Kidney epithelial cell (primary cell): ENCODE measurements around the gene ARFGAP1. TPM values are rescaled to one million over a fixed set of nuclear protein-coding genes. Genes with fewer than 3 reads are reported as not detected.

ENCODE experiments used
- DNase-seq: peaks from one replicate; pipeline ENCODE4 v3.0.0-alpha.2; 2010; ENCODE audit warnings: low read depth
- H3K27me3 ChIP-seq: 2 replicates; pipeline ENCODE4 v1.6.0; 2011; ENCODE audit warnings: low read length; ENCODE audit not compliant: control insufficient read depth, insufficient read depth
- H3K36me3 ChIP-seq: 2 replicates; pipeline ENCODE4 v1.5.1; 2011; ENCODE audit warnings: low read length; ENCODE audit not compliant: control insufficient read depth, insufficient read depth
- H3K4me3 ChIP-seq: 2 replicates; pipeline ENCODE4 v1.5.1; 2011; ENCODE audit warnings: low read depth, mild to moderate bottlenecking, control low read depth, low read length
- CTCF ChIP-seq: IDR thresholded peaks from 2 replicates; pipeline ENCODE4 v1.5.1; 2011; ENCODE audit warnings: mild to moderate bottlenecking, moderate library complexity, low read length, control low read depth, inconsistent platforms; ENCODE audit not compliant: insufficient read depth, poor library complexity, severe bottlenecking
- total RNA-seq: library from RNA; depleted of rRNA; stranded (reverse); fragments of >200 nt; gene quantifications from 2 replicates; pipeline ENCODE4 v1.2.3, GENCODE V29; 2015

The ARFGAP1 gene
- total RNA-seq, 1 donor from 2014 or later, result 109 TPM

- no peaks in the 10 kb centered on the region for H3K36me3 ChIP-seq
- no peak overlapping the region for H3K4me3 ChIP-seq
- no peak for TF ChIP-seq CTCF
- DNase-seq, result no peak
- peaks cover 32% of the 10 kb centered on the region for H3K27me3 ChIP-seq
Observed at GRCh38 chr20:63264000-63264399, 8.6 kb upstream of the ARFGAP1 start.

- Histone ChIP-seq H3K4me3 (no peak overlapping the region), H3K36me3 (no peaks in the 10 kb centered on the region), H3K27me3 (peaks cover 27% of the 10 kb centered on the region)
- TF ChIP-seq CTCF, result no peak
- DNase-seq, result no peak
Observed at GRCh38 chr20:63264519-63264918, 8.1 kb upstream of the ARFGAP1 start.

- Histone ChIP-seq H3K4me3 (no peak overlapping the region), H3K36me3 (no peaks in the 10 kb centered on the region), H3K27me3 (peaks cover 13% of the 10 kb centered on the region)
- no peak for DNase-seq
- no peak for TF ChIP-seq CTCF
Observed at GRCh38 chr20:63265891-63266515, 6.6 kb upstream of the ARFGAP1 start.

GRCh38 chr20:63267691-63268090 is 4.9 kb upstream of the ARFGAP1 start:
- no peaks in the 10 kb centered on the region for H3K36me3 ChIP-seq
- DNase-seq, result no peak
- peaks cover 3% of the 10 kb centered on the region for H3K27me3 ChIP-seq

GRCh38 chr20:63268256-63268655 is 4.4 kb upstream of the ARFGAP1 start:
- no peaks in the 10 kb centered on the region for H3K36me3 ChIP-seq
- no peak for DNase-seq
- TF ChIP-seq CTCF, result no peak
- H3K27me3 ChIP-seq, result no peaks in the 10 kb centered on the region
- no peak overlapping the region for H3K4me3 ChIP-seq

More at GRCh38 chr20:63267691-63268090, 4.9 kb upstream of the ARFGAP1 start:
- no peak for TF ChIP-seq CTCF
- H3K4me3 ChIP-seq, result no peak overlapping the region

- no peak for DNase-seq
- no peak for TF ChIP-seq CTCF
- no peaks in the 10 kb centered on the region for H3K27me3 ChIP-seq
Observed at GRCh38 chr20:63268671-63269439, 3.8 kb upstream of the ARFGAP1 start.

More at GRCh38 chr20:63268671-63269439, 3.8 kb upstream of the ARFGAP1 start:
- H3K36me3 ChIP-seq, result no peaks in the 10 kb centered on the region
- H3K4me3 ChIP-seq, result no peak overlapping the region
